Endodermal cell (in vitro differentiated cells): ENCODE measurements around the gene LMO7. TPM values are rescaled to one million over a fixed set of nuclear protein-coding genes. Genes with fewer than 3 reads are reported as not detected.

ENCODE experiments used
- DNase-seq: peaks from one replicate; pipeline ENCODE4 v3.0.0-alpha.2; 2017
- H3K27ac ChIP-seq: 2 replicates; pipeline ENCODE4 v1.5.1; 2013; ENCODE audit warnings: mild to moderate bottlenecking, low read depth, low read length, moderate library complexity
- H3K27me3 ChIP-seq: 2 replicates; pipeline ENCODE4 v1.6.1; 2013; ENCODE audit warnings: mild to moderate bottlenecking, low read length, moderate library complexity; ENCODE audit not compliant: insufficient read depth, control insufficient read depth, poor library complexity, severe bottlenecking
- H3K36me3 ChIP-seq: 2 replicates; pipeline ENCODE4 v1.7.0; 2013; ENCODE audit warnings: mild to moderate bottlenecking, low read length, moderate library complexity; ENCODE audit not compliant: control insufficient read depth, insufficient read depth
- H3K4me1 ChIP-seq: one replicate; pipeline ENCODE4 v1.7.0; 2013; ENCODE audit warnings: low read length; ENCODE audit not compliant: control insufficient read depth, insufficient read depth
- H3K4me3 ChIP-seq: 2 replicates; pipeline ENCODE4 v1.5.1; 2013; ENCODE audit warnings: mild to moderate bottlenecking, low read length, moderate library complexity
- H3K9ac ChIP-seq: 2 replicates; pipeline ENCODE4 v1.6.1; 2013; ENCODE audit warnings: mild to moderate bottlenecking, low read length, moderate library complexity; ENCODE audit not compliant: poor library complexity, severe bottlenecking; ENCODE audit errors: extremely low read depth
- H3K9me3 ChIP-seq: 2 replicates; pipeline ENCODE4 v1.6.1; 2013; ENCODE audit warnings: mild to moderate bottlenecking, low read length, moderate library complexity; ENCODE audit not compliant: control insufficient read depth
- H3K27ac Mint-ChIP-seq: 2 replicates; pipeline ENCODE4 v1.8.0; 2020; ENCODE audit warnings: mixed read lengths
- H3K27me3 Mint-ChIP-seq: 2 replicates; pipeline ENCODE4 v1.8.0; 2021; ENCODE audit warnings: mild to moderate bottlenecking, mixed read lengths; ENCODE audit not compliant: insufficient read depth
- H3K36me3 Mint-ChIP-seq: 2 replicates; pipeline ENCODE4 v1.8.0; 2020; ENCODE audit warnings: low read depth, mixed read lengths
- H3K4me1 Mint-ChIP-seq: 2 replicates; pipeline ENCODE4 v1.8.0; 2020; ENCODE audit warnings: mixed read lengths
- H3K4me3 Mint-ChIP-seq: 2 replicates; pipeline ENCODE4 v1.8.0; 2020; ENCODE audit warnings: mild to moderate bottlenecking, moderate library complexity, mixed read lengths
- H3K9me3 Mint-ChIP-seq: 2 replicates; pipeline ENCODE4 v1.8.0; 2020; ENCODE audit warnings: mild to moderate bottlenecking, mixed read lengths
- CTCF ChIP-seq: fragments of 200-600 bp; sonication (generic); conservative IDR thresholded peaks from 2 replicates; pipeline ENCODE4 v1.5.0; 2021; ENCODE audit warnings: antibody characterized with exemption, mild to moderate bottlenecking
- WGBS, 2 experiments: methylation state at CpG; one replicate each; pipeline versions ENCODE4 v1.1.5 to v1.1.7; 2013; ENCODE audit warnings: missing lambda C conversion rate in 2 of 2, mixed read lengths in 1 of 2; ENCODE audit not compliant: insufficient coverage in 1 of 2, insufficient read length in 1 of 2; 5-methylcytosine and 5-hydroxymethylcytosine counted together
- total RNA-seq, 2 donors: library from RNA; stranded (reverse); fragmentation: NEBNext Ultra II Directional in 1 of 2; extraction: Animal tissue kit (Norgen Biotek cat#: 25700) in 1 of 2; gene quantifications; 2 replicates in 1 of 2; 3 replicates in 1 of 2; pipeline ENCODE4 v1.2.1, GENCODE V29; 2021

Gene LMO7
- total RNA-seq, 2 donors from 2014 or later: 9.9 to 14.1 TPM

GRCh38 chr13:75847588-75847987, 211.5 kb downstream of the LMO7 start:
- DNase-seq: no peak
- H3K27me3 ChIP-seq: no peaks in the 10 kb centered on the region
- no peak overlapping the region for H3K4me3 Mint-ChIP-seq
- peaks cover 30% of the 10 kb centered on the region for H3K36me3 Mint-ChIP-seq
- peaks cover 7% of the 10 kb centered on the region for H3K36me3 ChIP-seq
- no peak overlapping the region for H3K27ac ChIP-seq
- no peak overlapping the region for H3K27ac Mint-ChIP-seq
- no peak overlapping the region for H3K9ac ChIP-seq
- H3K9me3 ChIP-seq: no peaks in the 10 kb centered on the region
- peaks cover 6% of the 10 kb centered on the region for H3K9me3 Mint-ChIP-seq
- TF ChIP-seq CTCF: no peak
- 85% methylated on average over 2 of the region's 2 CpGs; no CpG with 5 or more reads in 1 of the 2 experiments for WGBS, 2 experiments
- H3K4me1 ChIP-seq: no peaks in the 10 kb centered on the region
- peaks cover 5% of the 10 kb centered on the region for H3K4me1 Mint-ChIP-seq
- H3K4me3 ChIP-seq: no peak overlapping the region
- no peaks in the 10 kb centered on the region for H3K27me3 Mint-ChIP-seq

- TF ChIP-seq CTCF: no peak
- DNase-seq: no peak
- 82 to 93% methylated on average over 1 to 3 of the region's 3 CpGs for WGBS, 2 experiments
- Histone ChIP-seq H3K36me3 (no peaks in the 10 kb centered on the region), H3K27ac (no peak overlapping the region), H3K27me3 (no peaks in the 10 kb centered on the region), H3K9ac (no peak overlapping the region), H3K4me1 (peaks cover 5% of the 10 kb centered on the region), H3K9me3 (no peaks in the 10 kb centered on the region), H3K4me3 (no peak overlapping the region)
- no peak overlapping the region for H3K27ac Mint-ChIP-seq
- no peaks in the 10 kb centered on the region for H3K27me3 Mint-ChIP-seq
- no peak overlapping the region for H3K4me3 Mint-ChIP-seq
- peaks cover 18% of the 10 kb centered on the region for H3K4me1 Mint-ChIP-seq
- peaks cover 1% of the 10 kb centered on the region for H3K9me3 Mint-ChIP-seq
- peaks cover 34% of the 10 kb centered on the region for H3K36me3 Mint-ChIP-seq
These were observed 214.8 kb downstream of the LMO7 start for GRCh38 chr13:75850916-75851315.

GRCh38 chr13:75855216-75855615, 219.1 kb downstream of the LMO7 start:
- peaks cover 21% of the 10 kb centered on the region for H3K4me1 Mint-ChIP-seq

More at GRCh38 chr13:75855216-75855615, 219.1 kb downstream of the LMO7 start:
- H3K36me3 Mint-ChIP-seq: peaks cover 21% of the 10 kb centered on the region
- peaks cover 10% of the 10 kb centered on the region for H3K4me1 ChIP-seq
- WGBS, 2 experiments: 83 to 93% methylated on average over 6 of the region's 6 CpGs
- H3K9me3 ChIP-seq: no peaks in the 10 kb centered on the region
- no peak overlapping the region for H3K4me3 Mint-ChIP-seq
- H3K27me3 ChIP-seq: no peaks in the 10 kb centered on the region
- no peak overlapping the region for H3K27ac ChIP-seq
- no peak overlapping the region for H3K4me3 ChIP-seq
- H3K9ac ChIP-seq: no peak overlapping the region
- peak overlapping the region; percentile 35 for H3K27ac Mint-ChIP-seq
- no peaks in the 10 kb centered on the region for H3K36me3 ChIP-seq
- peaks cover 1% of the 10 kb centered on the region for H3K9me3 Mint-ChIP-seq
- H3K27me3 Mint-ChIP-seq: no peaks in the 10 kb centered on the region
- peak; percentile 57 for DNase-seq
- TF ChIP-seq CTCF: no peak
